Erythroblast (primary cell): ENCODE results near the gene MYO1E.

Source experiments
- GATA1 ChIP-seq: IDR thresholded peaks from 2 replicates; pipeline ENCODE4 v1.6.1; 2011; ENCODE audit warnings: low read depth, mild to moderate bottlenecking, control low read depth, low read length, moderate library complexity
- POLR2A ChIP-seq: IDR thresholded peaks from 2 replicates; pipeline ENCODE4 v1.6.1; 2011; ENCODE audit warnings: mild to moderate bottlenecking, low read length

GRCh38 chr15:59313641-59314332, 58.9 kb downstream of the MYO1E start:
- TF ChIP-seq POLR2A, result no peak
- no peak for TF ChIP-seq GATA1
